GM12873 (cell line): Measurements from ENCODE around the gene TSPYL6.
A peak's percentile ranks its signal among the peaks of the same experiment; 100 is the strongest.

Source experiments
- TF ChIP-seq, protein P1 (sequence below): IDR thresholded peaks from 2 replicates; pipeline ENCODE4 v1.5.1; 2012; ENCODE audit warnings: low read depth, mild to moderate bottlenecking, moderate library complexity, low read length, control low read depth; ENCODE audit not compliant: insufficient read depth; ENCODE audit errors: missing control alignments

TSPYL6 gene

DNA sequence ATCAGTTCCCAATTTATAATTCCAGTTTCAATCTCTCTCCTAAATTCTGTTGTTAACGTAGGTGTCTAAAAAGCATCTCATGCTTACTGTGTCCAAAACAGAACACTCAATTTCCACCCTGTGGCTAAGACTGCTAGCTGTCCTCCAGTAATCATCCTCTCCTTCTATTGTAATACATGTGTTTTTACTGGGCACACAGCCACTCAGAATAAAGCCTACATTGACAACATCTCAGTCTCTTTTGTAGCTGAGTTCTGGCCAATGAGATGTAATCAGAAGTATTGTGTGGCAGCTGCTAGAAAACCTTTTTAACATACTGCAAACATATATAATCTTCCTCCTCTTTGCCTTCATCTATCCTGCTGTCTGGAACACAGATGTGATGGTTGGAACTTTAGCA lies 29.4 kb upstream of the TSPYL6 start:
- TF ChIP-seq, protein P1, sequence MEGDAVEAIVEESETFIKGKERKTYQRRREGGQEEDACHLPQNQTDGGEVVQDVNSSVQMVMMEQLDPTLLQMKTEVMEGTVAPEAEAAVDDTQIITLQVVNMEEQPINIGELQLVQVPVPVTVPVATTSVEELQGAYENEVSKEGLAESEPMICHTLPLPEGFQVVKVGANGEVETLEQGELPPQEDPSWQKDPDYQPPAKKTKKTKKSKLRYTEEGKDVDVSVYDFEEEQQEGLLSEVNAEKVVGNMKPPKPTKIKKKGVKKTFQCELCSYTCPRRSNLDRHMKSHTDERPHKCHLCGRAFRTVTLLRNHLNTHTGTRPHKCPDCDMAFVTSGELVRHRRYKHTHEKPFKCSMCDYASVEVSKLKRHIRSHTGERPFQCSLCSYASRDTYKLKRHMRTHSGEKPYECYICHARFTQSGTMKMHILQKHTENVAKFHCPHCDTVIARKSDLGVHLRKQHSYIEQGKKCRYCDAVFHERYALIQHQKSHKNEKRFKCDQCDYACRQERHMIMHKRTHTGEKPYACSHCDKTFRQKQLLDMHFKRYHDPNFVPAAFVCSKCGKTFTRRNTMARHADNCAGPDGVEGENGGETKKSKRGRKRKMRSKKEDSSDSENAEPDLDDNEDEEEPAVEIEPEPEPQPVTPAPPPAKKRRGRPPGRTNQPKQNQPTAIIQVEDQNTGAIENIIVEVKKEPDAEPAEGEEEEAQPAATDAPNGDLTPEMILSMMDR, result no peak

DNA sequence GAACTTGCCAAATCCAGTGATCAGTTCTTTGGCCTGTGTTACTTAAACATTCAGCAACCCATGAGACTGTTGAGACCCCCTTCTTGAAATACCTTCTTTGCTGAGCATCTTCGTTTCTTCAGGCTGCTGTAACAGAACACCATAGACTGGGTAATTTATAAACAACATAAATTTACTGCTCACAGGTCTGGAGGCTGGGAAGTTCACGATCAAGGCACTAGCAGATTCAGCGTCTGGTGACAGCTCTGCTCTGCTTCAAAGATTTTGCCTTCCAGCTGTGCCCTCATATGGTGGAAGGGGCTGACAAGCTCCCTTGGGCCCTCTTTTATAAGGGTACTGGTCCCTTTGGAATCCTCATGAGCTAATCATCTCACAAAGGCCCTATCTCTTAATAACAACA lies 28.8 kb upstream of the TSPYL6 start:
- TF ChIP-seq, protein P1, result no peak

DNA sequence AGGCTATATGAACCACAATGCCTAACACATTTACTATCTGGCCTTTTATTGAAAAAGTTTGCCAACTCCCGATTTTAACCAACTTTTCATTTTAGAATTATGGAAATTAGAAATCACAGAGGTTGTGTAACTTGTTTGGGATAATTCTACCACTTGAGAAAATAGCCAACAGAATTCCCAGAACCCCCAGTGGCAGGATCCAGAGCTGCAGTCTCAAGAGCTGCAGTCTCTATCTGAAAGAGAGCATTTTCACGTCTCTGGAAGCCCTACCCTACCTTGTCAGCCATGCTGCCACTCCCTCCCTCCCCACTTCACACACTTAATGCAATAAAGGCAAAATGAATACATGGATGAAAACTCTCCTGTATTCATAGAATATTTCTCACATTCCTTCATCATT lies 23.4 kb upstream of the TSPYL6 start:
- TF ChIP-seq, protein P1, result peak; percentile 35

- TF ChIP-seq, protein P1, result no peak
Observed at GRCh38 chr2:54275541-54275940, 19.5 kb upstream of the TSPYL6 start.

GRCh38 chr2:54274781-54275242 lies 18.8 kb upstream of the TSPYL6 start:
- TF ChIP-seq, protein P1, result no peak

DNA sequence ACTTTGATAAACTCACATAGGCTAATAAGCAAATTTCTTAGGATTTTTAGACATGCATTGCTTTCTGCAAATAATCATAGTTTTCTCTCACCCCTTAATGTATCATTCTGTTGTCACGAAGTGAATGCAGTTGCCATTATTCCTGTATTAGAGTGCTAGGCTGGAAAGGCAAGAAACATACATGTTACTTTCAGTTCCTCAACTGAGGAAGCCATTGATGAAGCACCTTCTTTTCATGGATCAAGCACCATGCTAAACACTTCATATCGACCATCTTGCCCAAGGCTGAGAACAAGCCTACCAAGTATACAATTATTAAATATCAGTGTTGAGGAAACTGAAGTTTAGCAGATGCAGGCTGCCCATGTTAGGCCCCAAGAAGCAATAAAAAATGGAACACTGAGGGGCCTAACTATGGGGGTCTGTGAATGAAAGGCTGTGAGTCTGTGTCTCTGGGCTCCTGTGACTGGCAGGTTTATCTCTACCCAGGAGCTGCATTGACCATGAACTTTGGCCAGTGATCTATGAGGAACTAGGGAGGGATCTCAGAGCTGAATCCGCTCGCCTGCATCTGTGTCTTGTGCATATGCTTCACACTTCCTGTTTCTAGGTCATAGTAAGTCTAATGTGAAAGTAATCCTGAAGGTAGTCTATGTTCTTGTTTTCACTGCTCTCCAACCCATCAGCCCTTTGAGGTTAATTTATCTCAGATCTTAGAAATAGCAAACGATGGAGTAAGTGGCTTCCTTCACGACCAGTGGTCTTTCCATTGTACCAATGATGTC lies 16.0 kb upstream of the TSPYL6 start:
- TF ChIP-seq, protein P1, result no peak

DNA sequence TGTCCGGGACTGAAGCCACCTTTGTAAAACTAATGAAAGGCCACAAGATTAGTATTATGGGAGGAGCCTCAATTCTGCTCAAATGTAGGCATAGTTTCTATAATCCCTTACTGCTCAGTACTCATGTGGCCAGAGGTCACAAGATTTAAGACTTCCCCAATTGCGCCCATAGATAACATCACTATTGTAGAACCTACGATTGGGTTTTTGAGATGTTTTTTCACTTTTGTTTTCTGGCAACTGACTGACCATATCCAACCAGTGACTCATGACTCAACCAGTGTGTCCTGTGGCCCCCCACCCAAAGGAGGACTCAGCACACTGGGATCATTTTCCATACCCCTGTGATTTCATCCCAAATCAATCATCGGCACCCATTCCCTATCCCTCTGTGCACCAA lies 15.2 kb upstream of the TSPYL6 start:
- TF ChIP-seq, protein P1, result no peak
